Measurements from ENCODE around the gene SLC6A16.
"Not testable (repeated sequence)": the region's sequence is repeated elsewhere in the genome, so short reads cannot be mapped to it uniquely, and the experiment has no call there.

SLC6A16 gene

DNA sequence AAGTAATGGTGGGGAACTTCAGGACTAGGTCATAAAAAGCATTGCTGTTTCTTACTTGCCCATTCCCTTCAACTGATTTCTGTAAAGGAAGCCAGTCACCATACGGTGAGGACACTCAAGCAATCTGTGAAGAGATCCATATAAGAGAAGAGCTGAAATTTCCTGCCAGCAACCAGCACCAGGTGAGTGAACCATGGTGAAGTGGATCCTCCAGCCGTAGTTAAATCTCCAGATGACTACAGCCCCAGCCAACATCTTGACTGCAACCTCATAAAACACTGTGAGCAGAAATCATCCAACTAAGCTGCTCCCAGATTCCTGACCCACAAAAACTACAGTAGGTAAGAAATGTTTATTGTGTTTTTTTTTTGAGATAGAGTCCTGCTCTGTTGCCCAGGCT, 3.8 kb upstream of the SLC6A16 start:
- no peak overlapping the region for H3K9ac ChIP-seq (ENCODE audit: low read depth, low read length)
- no peaks in the 10 kb centered on the region for H3K9me3 ChIP-seq (ENCODE audit: control insufficient read depth, insufficient read depth, low read length)
- H3K36me3 ChIP-seq (ENCODE audit: insufficient read depth, low read length) = no peaks in the 10 kb centered on the region; the same call in 1 of the 2 replicates
- no peaks in the 10 kb centered on the region; the same call in 1 of the 2 replicates for H3K4me1 ChIP-seq (ENCODE audit: insufficient read depth, low read length)

GRCh38 chr19:49327878-49328544, 3.0 kb upstream of the SLC6A16 start:
- no peaks in the 10 kb centered on the region for H3K4me1 ChIP-seq (ENCODE audit: insufficient read depth, low read length)

GRCh38 chr19:49326165-49326704, 1.2 kb upstream of the SLC6A16 start:
- Histone ChIP-seq H3K36me3 (ENCODE audit: insufficient read depth, low read length) (no peaks in the 10 kb centered on the region; the same call in 1 of the 2 replicates), H3K9ac (ENCODE audit: low read depth, low read length) (no peak overlapping the region), H3K9me3 (ENCODE audit: control insufficient read depth, insufficient read depth, low read length) (no peaks in the 10 kb centered on the region), H3K4me1 (ENCODE audit: insufficient read depth, low read length) (no peaks in the 10 kb centered on the region)

More at GRCh38 chr19:49327878-49328544, 3.0 kb upstream of the SLC6A16 start:
- H3K9ac ChIP-seq (ENCODE audit: low read depth, low read length) = no peak overlapping the region
- H3K9me3 ChIP-seq (ENCODE audit: control insufficient read depth, insufficient read depth, low read length) = no peaks in the 10 kb centered on the region
- H3K36me3 ChIP-seq (ENCODE audit: insufficient read depth, low read length) = no peaks in the 10 kb centered on the region; the same call in 1 of the 2 replicates

- not testable (repeated sequence) for H3K36me3 ChIP-seq (ENCODE audit: insufficient read depth, low read length); H3K4me1 ChIP-seq (ENCODE audit: insufficient read depth, low read length); H3K9me3 ChIP-seq (ENCODE audit: control insufficient read depth, insufficient read depth, low read length); H3K9ac ChIP-seq (ENCODE audit: low read depth, low read length)
Observed at GRCh38 chr19:49325756-49326155, 765 bp upstream of the SLC6A16 start.

GRCh38 chr19:49318296-49318695, 6.7 kb downstream of the SLC6A16 start:
- Histone ChIP-seq H3K9me3 (ENCODE audit: control insufficient read depth, insufficient read depth, low read length) (no peaks in the 10 kb centered on the region; the same call in 1 of the 2 replicates), H3K36me3 (ENCODE audit: insufficient read depth, low read length) (no peaks in the 10 kb centered on the region), H3K4me1 (ENCODE audit: insufficient read depth, low read length) (no peaks in the 10 kb centered on the region), H3K9ac (ENCODE audit: low read depth, low read length) (no peak overlapping the region)

GRCh38 chr19:49316284-49316683, 8.7 kb downstream of the SLC6A16 start:
- Histone ChIP-seq H3K9me3 (ENCODE audit: control insufficient read depth, insufficient read depth, low read length) (no peaks in the 10 kb centered on the region; the same call in 1 of the 2 replicates), H3K36me3 (ENCODE audit: insufficient read depth, low read length) (no peaks in the 10 kb centered on the region), H3K4me1 (ENCODE audit: insufficient read depth, low read length) (no peaks in the 10 kb centered on the region), H3K9ac (ENCODE audit: low read depth, low read length) (no peak overlapping the region)

DNA sequence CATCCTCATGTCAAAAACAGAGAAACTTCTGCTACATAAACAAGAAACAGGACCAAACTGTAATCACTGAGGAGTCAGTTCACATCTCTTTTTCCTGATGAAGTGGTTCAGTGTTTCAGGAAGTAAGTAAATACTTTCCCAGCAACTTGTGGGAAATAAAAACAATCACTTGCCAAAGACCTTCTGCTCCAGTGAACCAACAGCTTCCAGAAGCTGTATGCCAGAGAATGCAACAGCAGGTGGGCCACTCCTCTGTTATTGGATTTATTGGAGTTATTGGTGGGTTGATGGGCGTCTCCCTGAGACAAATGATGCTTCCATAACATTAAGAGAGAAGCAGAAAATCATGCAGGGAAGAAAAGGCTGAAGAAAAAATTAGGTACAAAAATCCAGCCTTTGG, 9.9 kb downstream of the SLC6A16 start:
- Histone ChIP-seq H3K36me3 (ENCODE audit: insufficient read depth, low read length) (no peaks in the 10 kb centered on the region), H3K4me1 (ENCODE audit: insufficient read depth, low read length) (no peaks in the 10 kb centered on the region), H3K9ac (ENCODE audit: low read depth, low read length) (no peak overlapping the region), H3K9me3 (ENCODE audit: control insufficient read depth, insufficient read depth, low read length) (no peaks in the 10 kb centered on the region; the same call in 1 of the 2 replicates)

DNA sequence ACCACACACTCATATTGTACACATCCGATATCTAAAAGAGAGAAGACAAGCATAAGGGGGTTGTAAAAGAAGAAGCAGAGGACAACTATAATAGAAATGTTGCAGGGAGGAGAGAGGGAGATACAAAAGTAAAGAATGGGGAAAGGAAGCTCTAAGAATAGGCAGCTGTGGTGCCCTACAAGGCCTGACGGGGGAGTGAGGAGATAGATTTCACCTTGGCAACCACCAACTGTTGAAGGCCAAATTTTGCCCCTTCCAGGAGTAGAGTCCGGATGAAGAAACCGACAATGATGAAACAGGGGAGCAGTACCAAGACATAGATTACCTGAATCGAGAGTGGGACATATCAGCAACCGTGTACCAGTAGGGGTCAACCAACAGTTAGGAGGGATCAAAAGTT, 15.9 kb downstream of the SLC6A16 start:
- no peaks in the 10 kb centered on the region for H3K36me3 ChIP-seq (ENCODE audit: insufficient read depth, low read length)
- H3K4me1 ChIP-seq (ENCODE audit: insufficient read depth, low read length) = no peaks in the 10 kb centered on the region
- no peak overlapping the region for H3K9ac ChIP-seq (ENCODE audit: low read depth, low read length)
- no peaks in the 10 kb centered on the region for H3K9me3 ChIP-seq (ENCODE audit: control insufficient read depth, insufficient read depth, low read length)

DNA sequence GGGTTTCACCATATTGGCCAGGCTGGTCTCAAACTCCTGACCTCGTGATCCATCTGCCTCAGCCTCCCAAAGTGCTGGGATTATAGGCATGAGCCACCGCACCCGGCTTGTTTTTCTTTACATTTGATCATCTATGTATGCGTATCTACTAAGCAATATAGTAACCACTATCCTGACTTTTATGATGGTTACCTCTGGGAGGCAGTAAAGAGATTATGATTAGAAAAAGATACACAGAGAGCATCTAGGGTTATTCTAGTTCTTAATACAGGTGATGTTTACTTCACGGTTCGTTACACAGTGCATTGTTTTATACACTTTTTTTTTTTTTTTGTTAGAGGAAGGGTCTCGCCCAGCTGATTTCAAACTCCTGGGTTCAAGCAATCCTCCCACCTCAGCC, 18.3 kb downstream of the SLC6A16 start:
- H3K4me1 ChIP-seq (ENCODE audit: insufficient read depth, low read length); H3K36me3 ChIP-seq (ENCODE audit: insufficient read depth, low read length); H3K9ac ChIP-seq (ENCODE audit: low read depth, low read length); H3K9me3 ChIP-seq (ENCODE audit: control insufficient read depth, insufficient read depth, low read length): not testable (repeated sequence)

- Histone ChIP-seq H3K9me3 (ENCODE audit: control insufficient read depth, insufficient read depth, low read length) (no peaks in the 10 kb centered on the region), H3K9ac (ENCODE audit: low read depth, low read length) (no peak overlapping the region), H3K4me1 (ENCODE audit: insufficient read depth, low read length) (peaks cover 3% of the 10 kb centered on the region; the same call in 1 of the 2 replicates), H3K36me3 (ENCODE audit: insufficient read depth, low read length) (no peaks in the 10 kb centered on the region)
Observed at GRCh38 chr19:49301866-49302252, 23.1 kb downstream of the SLC6A16 start.

DNA sequence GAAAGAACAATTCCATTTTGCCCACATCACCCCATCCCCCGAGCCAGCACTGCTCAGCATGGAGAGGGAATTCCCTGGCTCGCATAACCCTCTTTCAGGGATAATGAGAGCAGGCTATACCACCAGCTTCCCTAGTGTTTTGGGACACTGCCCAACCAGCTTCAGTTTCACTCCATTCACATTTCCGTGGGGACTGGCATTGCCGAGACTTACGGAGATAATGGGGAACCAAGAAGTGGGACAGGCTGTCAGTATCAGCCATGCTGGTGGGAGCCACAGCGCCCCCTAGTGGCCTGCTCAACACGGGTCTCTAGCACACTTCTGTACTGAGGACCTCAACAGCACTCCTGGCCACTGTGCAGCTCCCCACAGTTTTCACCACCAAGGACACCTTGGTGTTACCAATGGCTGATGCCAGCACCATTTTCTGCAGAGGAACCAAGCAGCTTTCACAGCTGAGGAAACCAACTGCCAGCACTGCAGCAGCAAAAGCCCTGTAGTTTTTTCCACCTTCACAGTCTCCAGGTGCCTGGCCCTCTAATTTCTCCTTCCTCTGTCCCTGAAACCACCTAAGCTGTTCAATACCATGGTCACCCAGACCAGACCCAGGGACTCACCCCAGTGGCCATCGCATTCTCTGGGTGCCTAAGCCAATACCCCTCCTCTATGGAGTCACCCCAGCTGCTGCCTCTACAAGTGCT, 23.7 kb downstream of the SLC6A16 start:
- H3K9ac ChIP-seq (ENCODE audit: low read depth, low read length) = peak overlapping the region; percentile 38; the same call in 1 of the 2 replicates
- no peaks in the 10 kb centered on the region for H3K36me3 ChIP-seq (ENCODE audit: insufficient read depth, low read length)
- H3K4me1 ChIP-seq (ENCODE audit: insufficient read depth, low read length) = peaks cover 3% of the 10 kb centered on the region; the same call in 1 of the 2 replicates
- H3K9me3 ChIP-seq (ENCODE audit: control insufficient read depth, insufficient read depth, low read length) = no peaks in the 10 kb centered on the region

DNA sequence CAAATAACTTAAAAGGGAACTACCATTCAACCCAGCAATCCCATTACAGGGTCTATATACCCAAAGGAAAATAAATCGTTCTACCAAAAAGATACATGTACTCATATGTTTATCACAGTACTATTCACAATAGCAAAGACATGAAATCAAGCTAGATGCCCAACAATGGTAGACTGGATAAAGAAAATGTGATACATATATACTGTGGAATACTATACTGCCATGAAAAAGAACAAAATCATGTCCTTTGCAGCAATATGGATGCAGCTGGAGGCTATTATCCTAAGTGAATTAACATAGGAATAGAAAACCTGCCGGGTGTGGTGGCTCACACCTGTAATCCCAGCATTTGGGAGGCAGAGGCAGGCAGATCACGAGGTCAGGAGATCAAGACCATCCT, 26.3 kb downstream of the SLC6A16 start:
- not testable (repeated sequence) for H3K36me3 ChIP-seq (ENCODE audit: insufficient read depth, low read length); H3K4me1 ChIP-seq (ENCODE audit: insufficient read depth, low read length); H3K9me3 ChIP-seq (ENCODE audit: control insufficient read depth, insufficient read depth, low read length); H3K9ac ChIP-seq (ENCODE audit: low read depth, low read length)

DNA sequence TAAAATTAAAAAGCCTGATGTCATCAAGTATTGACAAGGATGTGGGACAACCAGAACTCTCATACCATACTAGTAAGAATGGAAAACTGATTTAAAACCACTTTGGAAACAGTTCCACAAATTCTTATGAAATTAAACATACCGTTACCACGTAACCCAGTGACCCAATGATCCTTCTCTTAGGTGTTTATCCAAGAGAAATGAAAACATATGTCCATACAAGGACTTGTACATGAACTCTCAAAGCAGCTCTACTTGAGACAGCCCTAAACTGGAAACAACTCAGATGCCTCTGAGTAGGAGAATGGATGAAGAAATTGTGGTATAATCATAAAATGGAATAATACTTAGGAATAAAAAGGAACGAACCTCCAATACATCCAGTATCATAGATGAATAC, 27.6 kb downstream of the SLC6A16 start:
- H3K9ac ChIP-seq (ENCODE audit: low read depth, low read length) = no peak overlapping the region
- peaks cover 3% of the 10 kb centered on the region; the same call in 1 of the 2 replicates for H3K4me1 ChIP-seq (ENCODE audit: insufficient read depth, low read length)
- H3K9me3 ChIP-seq (ENCODE audit: control insufficient read depth, insufficient read depth, low read length) = no peaks in the 10 kb centered on the region
- no peaks in the 10 kb centered on the region for H3K36me3 ChIP-seq (ENCODE audit: insufficient read depth, low read length)

DNA sequence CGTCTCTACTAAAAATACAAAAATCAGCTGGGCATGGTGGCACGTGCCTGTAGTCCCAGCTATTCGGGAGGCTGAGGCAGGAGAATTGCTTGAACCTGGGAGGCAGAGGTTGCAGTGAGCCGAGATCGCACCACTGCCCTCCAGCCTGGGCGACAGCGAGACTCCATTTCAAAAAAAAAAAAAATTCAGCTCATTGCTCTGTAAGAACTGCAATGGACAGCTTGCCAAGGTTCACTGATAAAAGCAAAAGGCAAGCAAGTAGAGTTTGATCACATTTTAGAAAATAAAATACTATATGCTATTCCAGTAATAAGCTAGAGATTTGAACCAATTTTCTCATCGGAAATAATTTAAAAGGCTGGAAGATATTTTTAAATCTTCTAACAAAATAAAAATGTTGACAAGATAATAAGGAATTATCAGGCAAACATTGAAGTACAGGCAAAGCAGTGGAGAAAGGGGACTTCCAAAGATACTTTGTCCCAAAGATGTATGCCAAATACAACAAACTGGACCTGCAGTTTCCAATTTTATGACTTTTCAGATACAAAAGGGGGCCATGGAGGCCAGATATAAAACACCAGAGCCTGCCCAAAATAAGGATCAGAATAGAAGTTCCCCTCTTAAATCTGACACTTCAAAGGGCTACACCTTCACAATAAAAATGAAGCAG, 29.6 kb downstream of the SLC6A16 start:
- no peaks in the 10 kb centered on the region for H3K9me3 ChIP-seq (ENCODE audit: control insufficient read depth, insufficient read depth, low read length)
- H3K9ac ChIP-seq (ENCODE audit: low read depth, low read length) = no peak overlapping the region
- no peaks in the 10 kb centered on the region for H3K36me3 ChIP-seq (ENCODE audit: insufficient read depth, low read length)
- 0 out of 2 replicates have a peak, but pooled peaks cover 3% of the 10 kb centered on the region for H3K4me1 ChIP-seq (ENCODE audit: insufficient read depth, low read length)
